A549 (cell line): ENCODE measurements around the gene ARID1B. TPM values are rescaled to one million over a fixed set of nuclear protein-coding genes. Genes with fewer than 3 reads are reported as not detected.

Source experiments
- ATAC-seq, 2 experiments: fragments of 200-7000 bp in 1 of 2; fragments of >200 bp in 1 of 2; cut with Nextera tagmentation in 1 of 2; cut with Tn5 transposase in 1 of 2; 3 replicates each; pipeline versions ENCODE4 v1.8.0 to v1.9.1; 2018 to 2020; ENCODE audit warnings: mild to moderate bottlenecking in 1 of 2, moderate library complexity in 1 of 2
- CTCF ChIA-PET: fragments of 300-600 bp; sonication (Branson Sonifier 250); formaldehyde crosslinking; extraction: SDS; loops from one replicate; lab custom pipeline; 2021; ENCODE audit warnings: antibody characterized with exemption, inconsistent platforms; lab: Yijun Ruan, JAX
- POLR2A ChIA-PET: fragments of 350-600 bp; formaldehyde crosslinking; extraction: SDS; loops from one replicate; lab custom pipeline; 2021; ENCODE audit warnings: antibody characterized with exemption, inconsistent platforms; lab: Yijun Ruan, JAX
- DNase-seq, 2 experiments: peaks; one replicate each; pipeline versions ENCODE4 v3.0.0 to v3.0.0-alpha.2; 2011 to 2016; ENCODE audit warnings: low read depth in 1 of 2, low spot score in 1 of 2
- FAIRE-seq: peaks from 2 replicates; lab custom pipeline; 2011; peaks lifted over from hg19 to GRCh38; lab: Jason Lieb, UNC
- H3K27ac ChIP-seq, 2 experiments: fragments of >200 bp; sonication (Bioruptor Twin); formaldehyde crosslinking; 3 replicates each; pipeline ENCODE4 v1.5.1; 2016 to 2017
- H3K4me1 ChIP-seq: fragments of >200 bp; sonication (Bioruptor Twin); formaldehyde crosslinking; 3 replicates; pipeline ENCODE4 v1.6.1; 2016
- H3K4me2 ChIP-seq: fragments of >200 bp; sonication (Bioruptor Twin); formaldehyde crosslinking; 3 replicates; pipeline ENCODE4 v1.6.1; 2016
- H3K4me3 ChIP-seq: fragments of >200 bp; sonication (Bioruptor Twin); formaldehyde crosslinking; 3 replicates; pipeline ENCODE4 v1.5.1; 2016
- H3K9me3 ChIP-seq: fragments of >200 bp; sonication (Bioruptor Twin); formaldehyde crosslinking; 3 replicates; pipeline ENCODE4 v1.6.1; 2016
- BHLHE40 ChIP-seq: IDR thresholded peaks from 2 replicates; pipeline ENCODE4 v1.6.1; 2012; ENCODE audit warnings: low read depth, low read length, inconsistent platforms
- CEBPB ChIP-seq, 2 experiments: fragments of >200 bp in 1 of 2; sonication (Bioruptor Twin) in 1 of 2; formaldehyde crosslinking in 1 of 2; IDR thresholded peaks; 2 replicates each; pipeline ENCODE4 v1.6.1; 2012 to 2016
- CHD2 ChIP-seq: fragments of 150-350 bp; IDR thresholded peaks from 2 replicates; pipeline ENCODE4 v1.6.1; 2014; ENCODE audit warnings: low read length; ENCODE audit not compliant: partially characterized antibody
- FOSB ChIP-seq: fragments of 250-450 bp; sonication (Bioruptor Pico); IDR thresholded peaks from 2 replicates; pipeline ENCODE4 v1.5.0; 2020; ENCODE audit warnings: mild to moderate bottlenecking, moderate library complexity
- FOSL2 ChIP-seq, 2 experiments: fragments of 450-650 bp in 1 of 2; fragments of >200 bp in 1 of 2; sonication (Bioruptor Twin) in 1 of 2; formaldehyde crosslinking; IDR thresholded peaks; 2 replicates each; pipeline versions ENCODE4 v1.5.0 to v1.6.1; 2016 to 2020; ENCODE audit warnings: mild to moderate bottlenecking in 1 of 2, moderate library complexity in 1 of 2
- GATA3 ChIP-seq: IDR thresholded peaks from 2 replicates; pipeline ENCODE4 v1.6.1; 2012; ENCODE audit warnings: borderline replicate concordance
- HDAC2 ChIP-seq: fragments of 200-600 bp; sonication (generic); IDR thresholded peaks from 2 replicates; pipeline ENCODE4 v1.6.1; 2016
- HEYL ChIP-seq: fragments of 250-450 bp; sonication (Bioruptor Pico); IDR thresholded peaks from 2 replicates; pipeline ENCODE4 v1.8.0; 2021; ENCODE audit warnings: mild to moderate bottlenecking, moderate library complexity
- HOXB13 ChIP-seq: fragments of 250-450 bp; sonication (Bioruptor Pico); IDR thresholded peaks from 2 replicates; pipeline ENCODE4 v1.5.0; 2020; ENCODE audit warnings: low read depth, mild to moderate bottlenecking, moderate library complexity
- KDM1A ChIP-seq: fragments of 200-600 bp; sonication (generic); IDR thresholded peaks from 2 replicates; pipeline ENCODE4 v1.6.1; 2016; ENCODE audit warnings: low read depth, mild to moderate bottlenecking
- MYC ChIP-seq: IDR thresholded peaks from 2 replicates; pipeline ENCODE4 v1.6.1; 2012; ENCODE audit warnings: mild to moderate bottlenecking, inconsistent platforms, low read length, improper control_type of control experiment, borderline replicate concordance
- POLR2A ChIP-seq: IDR thresholded peaks from 2 replicates; pipeline ENCODE4 v1.6.1; 2012; ENCODE audit warnings: mild to moderate bottlenecking, low read length
- POLR2AphosphoS2 ChIP-seq: conservative IDR thresholded peaks from 2 replicates; pipeline ENCODE4 v1.6.1; 2012; ENCODE audit warnings: low read length, improper control_type of control experiment, inconsistent platforms
- RAD21 ChIP-seq, 2 experiments: fragments of >200 bp in 1 of 2; sonication (Bioruptor Twin) in 1 of 2; formaldehyde crosslinking in 1 of 2; IDR thresholded peaks in 1 of 2; conservative IDR thresholded peaks in 1 of 2; 2 replicates in 1 of 2; 3 replicates in 1 of 2; pipeline ENCODE4 v1.6.1; 2012 to 2018; ENCODE audit warnings: inconsistent platforms in 1 of 2
- WGBS: methylation state at CpG from one replicate; pipeline ENCODE4 v1.1.6; 2017; ENCODE audit errors: missing lambda C conversion rate; 5-methylcytosine and 5-hydroxymethylcytosine counted together
- polyA plus RNA-seq, 4 experiments: library from polyadenylated mRNA; depleted of rRNA in 3 of 4; stranded (reverse); fragments of >200 nt; fragmentation: RNase III in 1 of 4; extraction: RNeasy Plus Mini Kit Qiagen cat#74134 plus additional on column Dnase treatment in 1 of 4; gene quantifications; 2 replicates in 3 of 4; 3 replicates in 1 of 4; pipeline ENCODE4 v1.2.3, GENCODE V29; 2011 to 2017
- TF ChIP-seq, protein P1 (sequence below): fragments of 250-450 bp; sonication (Bioruptor Pico); IDR thresholded peaks from 2 replicates; pipeline ENCODE4 v1.5.0; 2020; ENCODE audit warnings: low read depth, mild to moderate bottlenecking, moderate library complexity
- TF ChIP-seq, protein P2 (sequence below): fragments of 250-450 bp; sonication (Bioruptor Pico); IDR thresholded peaks from 2 replicates; pipeline ENCODE4 v1.5.0; 2021; ENCODE audit warnings: mild to moderate bottlenecking, moderate library complexity, borderline replicate concordance
- TF ChIP-seq, protein P3 (sequence below): fragments of >200 bp; sonication (Bioruptor Twin); formaldehyde crosslinking; IDR thresholded peaks from 3 replicates; pipeline ENCODE4 v1.6.1; 2016
- TF ChIP-seq, protein P4 (sequence below): fragments of >200 bp; sonication (Bioruptor Twin); formaldehyde crosslinking; IDR thresholded peaks from 2 replicates; pipeline ENCODE4 v1.6.1; 2016
- TF ChIP-seq, protein P5 (sequence below): IDR thresholded peaks from 2 replicates; pipeline ENCODE4 v1.6.1; 2012; ENCODE audit warnings: low read depth, borderline replicate concordance

ARID1B gene
- polyA plus RNA-seq, 2 of the 4 experiments (the other 2 are of a cell fraction): 13.5 to 16.3 TPM

DNA sequence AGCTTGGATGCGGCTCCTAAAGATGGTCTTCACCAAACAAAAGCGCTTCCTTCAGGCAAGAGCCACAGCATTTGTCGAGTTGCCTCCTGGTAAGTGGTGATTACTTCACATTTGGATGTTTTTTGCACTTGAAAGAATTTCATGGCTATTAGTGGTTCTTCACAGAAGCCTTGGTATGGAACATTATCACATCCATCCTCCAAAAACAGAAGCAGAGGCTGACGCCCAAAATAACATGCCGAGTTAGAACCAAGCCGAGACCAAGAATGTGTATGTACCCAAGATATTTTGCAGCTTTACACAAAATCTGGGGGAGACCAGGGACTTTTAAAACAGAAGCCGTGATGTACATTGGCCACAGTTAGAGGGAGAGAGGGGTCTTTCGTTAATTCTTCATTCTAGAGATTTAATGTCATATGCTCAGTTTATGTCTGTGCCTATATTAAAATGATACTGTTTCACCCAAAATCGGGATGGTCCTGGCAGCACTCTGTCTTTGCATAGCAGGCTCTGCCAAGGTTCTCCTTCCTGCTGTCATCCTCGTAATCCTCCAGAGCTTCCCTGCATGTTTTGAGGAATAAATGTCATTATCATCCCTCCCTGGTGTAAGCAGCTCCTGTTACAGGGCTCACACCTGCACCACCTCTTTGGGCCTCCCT lies 436.9 kb downstream of the ARID1B start:
- POLR2A ChIA-PET: no interaction called here
- CTCF ChIA-PET: no interaction called here
- WGBS: 83% methylated on average over 10 of the region's 10 CpGs
- DNase-seq (no peak), ATAC-seq (no peak), FAIRE-seq (no peak)
- no peak overlapping the region for H3K27ac ChIP-seq
- H3K4me2 ChIP-seq: no peak overlapping the region
- TF ChIP-seq RAD21 (conservative IDR thresholded peaks at IDR 0.05 in 1 of 2, IDR thresholded peaks at IDR 0.05 in 1 of 2): no peak
- no peak for TF ChIP-seq CHD2
- TF ChIP-seq, protein P1, sequence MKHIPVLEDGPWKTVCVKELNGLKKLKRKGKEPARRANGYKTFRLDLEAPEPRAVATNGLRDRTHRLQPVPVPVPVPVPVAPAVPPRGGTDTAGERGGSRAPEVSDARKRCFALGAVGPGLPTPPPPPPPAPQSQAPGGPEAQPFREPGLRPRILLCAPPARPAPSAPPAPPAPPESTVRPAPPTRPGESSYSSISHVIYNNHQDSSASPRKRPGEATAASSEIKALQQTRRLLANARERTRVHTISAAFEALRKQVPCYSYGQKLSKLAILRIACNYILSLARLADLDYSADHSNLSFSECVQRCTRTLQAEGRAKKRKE: no peak
- no peak for TF ChIP-seq HEYL (CRISPR knock-in tag)
- no peak for TF ChIP-seq HDAC2
- no peak for TF ChIP-seq KDM1A
- no peak overlapping the region for H3K4me3 ChIP-seq
- no peaks in the 10 kb centered on the region for H3K4me1 ChIP-seq
- no peaks in the 10 kb centered on the region for H3K9me3 ChIP-seq

DNA sequence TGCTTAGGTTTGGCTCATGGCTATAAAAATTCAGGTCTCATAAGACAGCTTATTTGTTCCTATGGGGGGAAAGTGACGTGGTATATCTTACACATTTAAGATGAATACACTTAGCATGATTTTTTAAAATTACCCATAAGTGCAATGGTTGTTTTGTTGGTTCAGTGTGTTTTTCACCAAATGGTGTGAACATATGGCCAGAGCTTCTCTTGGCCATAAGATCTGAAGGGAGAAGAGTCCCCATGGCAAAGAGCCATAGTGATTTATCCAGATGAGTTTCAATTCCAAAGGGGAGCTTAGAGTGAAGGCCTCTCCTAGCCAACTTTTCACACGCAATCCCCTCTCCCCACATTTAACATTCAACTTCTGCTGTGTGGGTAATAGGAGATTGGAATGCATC lies 438.5 kb downstream of the ARID1B start:
- no peak overlapping the region for H3K27ac ChIP-seq
- no peak for FAIRE-seq
- H3K4me2 ChIP-seq: no peak overlapping the region
- no peak for DNase-seq
- no peaks in the 10 kb centered on the region for H3K9me3 ChIP-seq
- peaks cover 4% of the 10 kb centered on the region; the same call in 1 of the 3 replicates for H3K4me1 ChIP-seq
- 88% methylated on average over 2 of the region's 2 CpGs for WGBS
- no peak for ATAC-seq
- no peak overlapping the region for H3K4me3 ChIP-seq
- CTCF ChIA-PET: no interaction called here
- POLR2A ChIA-PET: no interaction called here
- no peak for TF ChIP-seq GATA3
- TF ChIP-seq RAD21 (conservative IDR thresholded peaks at IDR 0.05 in 1 of 2, IDR thresholded peaks at IDR 0.05 in 1 of 2): no peak
- TF ChIP-seq, protein P2, sequence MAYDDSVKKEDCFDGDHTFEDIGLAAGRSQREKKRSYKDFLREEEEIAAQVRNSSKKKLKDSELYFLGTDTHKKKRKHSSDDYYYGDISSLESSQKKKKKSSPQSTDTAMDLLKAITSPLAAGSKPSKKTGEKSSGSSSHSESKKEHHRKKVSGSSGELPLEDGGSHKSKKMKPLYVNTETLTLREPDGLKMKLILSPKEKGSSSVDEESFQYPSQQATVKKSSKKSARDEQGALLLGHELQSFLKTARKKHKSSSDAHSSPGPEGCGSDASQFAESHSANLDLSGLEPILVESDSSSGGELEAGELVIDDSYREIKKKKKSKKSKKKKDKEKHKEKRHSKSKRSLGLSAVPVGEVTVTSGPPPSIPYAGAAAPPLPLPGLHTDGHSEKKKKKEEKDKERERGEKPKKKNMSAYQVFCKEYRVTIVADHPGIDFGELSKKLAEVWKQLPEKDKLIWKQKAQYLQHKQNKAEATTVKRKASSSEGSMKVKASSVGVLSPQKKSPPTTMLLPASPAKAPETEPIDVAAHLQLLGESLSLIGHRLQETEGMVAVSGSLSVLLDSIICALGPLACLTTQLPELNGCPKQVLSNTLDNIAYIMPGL: no peak
- TF ChIP-seq, protein P3, sequence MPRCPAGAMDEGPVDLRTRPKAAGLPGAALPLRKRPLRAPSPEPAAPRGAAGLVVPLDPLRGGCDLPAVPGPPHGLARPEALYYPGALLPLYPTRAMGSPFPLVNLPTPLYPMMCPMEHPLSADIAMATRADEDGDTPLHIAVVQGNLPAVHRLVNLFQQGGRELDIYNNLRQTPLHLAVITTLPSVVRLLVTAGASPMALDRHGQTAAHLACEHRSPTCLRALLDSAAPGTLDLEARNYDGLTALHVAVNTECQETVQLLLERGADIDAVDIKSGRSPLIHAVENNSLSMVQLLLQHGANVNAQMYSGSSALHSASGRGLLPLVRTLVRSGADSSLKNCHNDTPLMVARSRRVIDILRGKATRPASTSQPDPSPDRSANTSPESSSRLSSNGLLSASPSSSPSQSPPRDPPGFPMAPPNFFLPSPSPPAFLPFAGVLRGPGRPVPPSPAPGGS: no peak
- no peak for TF ChIP-seq FOSB (CRISPR knock-in tag)
- no peak for TF ChIP-seq CEBPB (IDR thresholded peaks at IDR 0.05)
- no peak for TF ChIP-seq FOSL2 (IDR thresholded peaks at IDR 0.05)
- no peak for TF ChIP-seq FOSL2 (CRISPR knock-in tag; IDR thresholded peaks at IDR 0.05)
- no peak for TF ChIP-seq MYC
- no peak for TF ChIP-seq HOXB13
- TF ChIP-seq, protein P4, sequence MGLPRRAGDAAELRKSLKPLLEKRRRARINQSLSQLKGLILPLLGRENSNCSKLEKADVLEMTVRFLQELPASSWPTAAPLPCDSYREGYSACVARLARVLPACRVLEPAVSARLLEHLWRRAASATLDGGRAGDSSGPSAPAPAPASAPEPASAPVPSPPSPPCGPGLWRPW: no peak
- TF ChIP-seq KDM1A: no peak
- no peak for TF ChIP-seq BHLHE40
- TF ChIP-seq, protein P5, sequence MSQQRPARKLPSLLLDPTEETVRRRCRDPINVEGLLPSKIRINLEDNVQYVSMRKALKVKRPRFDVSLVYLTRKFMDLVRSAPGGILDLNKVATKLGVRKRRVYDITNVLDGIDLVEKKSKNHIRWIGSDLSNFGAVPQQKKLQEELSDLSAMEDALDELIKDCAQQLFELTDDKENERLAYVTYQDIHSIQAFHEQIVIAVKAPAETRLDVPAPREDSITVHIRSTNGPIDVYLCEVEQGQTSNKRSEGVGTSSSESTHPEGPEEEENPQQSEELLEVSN: no peak
- no peak for TF ChIP-seq POLR2A
- no peak for TF ChIP-seq POLR2AphosphoS2
- TF ChIP-seq, protein P1: no peak
- no peak for TF ChIP-seq CHD2
